Adrenal gland (tissue), 12 donors: ENCODE measurements around the gene INTS15. TPM values are rescaled to one million over a fixed set of nuclear protein-coding genes. Genes with fewer than 3 reads are reported as not detected.

Experiments
- DNase-seq, 7 donors: peaks; one replicate each; pipeline ENCODE4 v3.0.0-alpha.2; 2019 to 2020
- H3K27ac ChIP-seq, 5 donors: fragments of 200-600 bp; sonication (generic) in 4 of 5; 1 replicate in 3 of 5; 2 replicates in 2 of 5; pipeline versions ENCODE4 v1.5.1 to v1.8.0; 2016 to 2020; ENCODE audit warnings: mild to moderate bottlenecking in 1 of 5
- H3K27me3 ChIP-seq: fragments of 200-600 bp; 2 replicates; pipeline ENCODE4 v1.8.0; 2021
- H3K36me3 ChIP-seq, 2 donors: fragments of 200-600 bp; replicated peaks in 1 of 2; 1 replicate in 1 of 2; 2 replicates in 1 of 2; pipeline versions ENCODE4 v1.5.1 to v1.8.0; 2018 to 2022
- H3K4me1 ChIP-seq, 2 donors: fragments of 200-600 bp; replicated peaks in 1 of 2; 1 replicate in 1 of 2; 2 replicates in 1 of 2; pipeline versions ENCODE4 v1.5.1 to v1.8.0; 2018 to 2021
- H3K4me3 ChIP-seq, 4 donors: fragments of 200-600 bp; sonication (generic) in 3 of 4; one replicate each; pipeline ENCODE4 v1.5.1; 2016 to 2018
- H3K9me3 ChIP-seq, 3 donors: fragments of 200-600 bp; sonication (generic) in 1 of 3; replicated peaks in 1 of 3; 1 replicate in 2 of 3; 2 replicates in 1 of 3; pipeline versions ENCODE4 v1.5.1 to v1.8.0; 2016 to 2021
- CTCF ChIP-seq, 6 experiments: fragments of 450-650 bp in 4 of 6; fragments of 200-600 bp in 2 of 6; sonication (generic) in 1 of 6; IDR thresholded peaks; 1 replicate in 5 of 6; 2 replicates in 1 of 6; pipeline versions ENCODE4 v1.5.1 to v1.8.0; 2016 to 2021; ENCODE audit warnings: antibody characterized with exemption in 6 of 6, mild to moderate bottlenecking in 2 of 6, moderate library complexity in 1 of 6
- POLR2A ChIP-seq, 2 donors: fragments of 450-650 bp; IDR thresholded peaks; one replicate each; pipeline ENCODE4 v1.6.1; 2017; ENCODE audit warnings: antibody characterized with exemption in 2 of 2, mild to moderate bottlenecking in 2 of 2, moderate library complexity in 1 of 2
- WGBS, 4 donors: extraction: QIAGEN DNeasy Blood & Tissue Kit in 2 of 4; methylation state at CpG; one replicate each; pipeline versions ENCODE4 v1.1.5 to v1.1.7; 2013 to 2017; 5-methylcytosine and 5-hydroxymethylcytosine counted together
- intact Hi-C, 2 donors: fragments of 100-400 bp; cut with DNase I; formaldehyde crosslinking; loops; one replicate each; pipeline versions ENCODE4 v1.14.1 to v1.15.0; 2022 to 2023
- polyA plus RNA-seq, 3 donors: library from polyadenylated mRNA; stranded (reverse); fragments of 200-250 nt in 2 of 3; fragments of 350-450 nt in 1 of 3; fragmentation: Illumina TruSeq in 1 of 3; extraction: RNeasy Lipid Tissue Mini Kit (QIAGEN cat#74804) in 1 of 3; gene quantifications; one replicate each; pipeline ENCODE4 v1.2.3, GENCODE V29; 2013 to 2014
- total RNA-seq, 9 donors: library from RNA; depleted of rRNA in 4 of 9; stranded (reverse); fragments of >200 nt in 4 of 9; fragments of 120-200 nt in 1 of 9; fragmentation: NEBNext Ultra II Directional in 1 of 9; extraction: Animal tissue kit (Norgen Biotek cat#: 25700) in 1 of 9; gene quantifications; one replicate each; pipeline versions ENCODE4 v1.1.0 to v1.2.4, GENCODE V29; 2013 to 2023
- donor health status: healthy with polysubstance abuse.
- donor health status: Bipolar disorder and iron deficiency.
- donor health status: DM: yes; HTN: yes; CAD: no.
- donor health status: DM: no; HTN: no; CAD: no.
- donor health status: DM: no; HTN: no; CAD: no.
- donor health status: DM: yes; HTN: yes; CAD: no.

Gene INTS15
- total and polyA plus RNA-seq, 12 donors = 14.5 to 36.2 (median 26.0) TPM

GRCh38 chr7:6643915-6644625 lies 54.2 kb downstream of the INTS15 start:
- TF ChIP-seq POLR2A (IDR thresholded peaks at IDR 0.05) (no peak), CTCF (IDR thresholded peaks at IDR 0.05) (no peak)
- DNase-seq = no peak
- intact Hi-C loops = no loop called here
- no peak overlapping the region for H3K4me3 ChIP-seq
- 91 to 95% (median 93%) methylated on average over 15 to 21 of the region's 21 CpGs for WGBS, 4 donors
- no peaks in the 10 kb centered on the region for H3K27me3 ChIP-seq
- no peak overlapping the region for H3K27ac ChIP-seq
- peaks cover 0 to 54% of the 10 kb centered on the region in 2 donors for H3K36me3 ChIP-seq
- H3K9me3 ChIP-seq = no peaks in the 10 kb centered on the region
- no peaks in the 10 kb centered on the region for H3K4me1 ChIP-seq

- intact Hi-C loops = no loop called here
- Histone ChIP-seq H3K4me3 (no peak overlapping the region), H3K27me3 (no peaks in the 10 kb centered on the region), H3K27ac (no peak overlapping the region), H3K36me3 (peaks cover 0 to 54% of the 10 kb centered on the region in 2 donors), H3K4me1 (no peaks in the 10 kb centered on the region), H3K9me3 (no peaks in the 10 kb centered on the region)
- no peak for DNase-seq
- TF ChIP-seq POLR2A (IDR thresholded peaks at IDR 0.05) = no peak
- no peak for TF ChIP-seq CTCF (IDR thresholded peaks at IDR 0.05)
- WGBS, 4 donors = 93 to 97% (median 94%) methylated on average over 7 to 10 of the region's 10 CpGs
These were observed 54.9 kb downstream of the INTS15 start for GRCh38 chr7:6644728-6645127.

GRCh38 chr7:6646465-6646864 lies 56.6 kb downstream of the INTS15 start:
- no peaks in the 10 kb centered on the region for H3K4me1 ChIP-seq
- 45 to 79% (median 78%) methylated on average over 2 to 8 of the region's 8 CpGs; no CpG with 5 or more reads in 1 of the 4 donors for WGBS, 4 donors
- intact Hi-C loops = no loop called here
- H3K9me3 ChIP-seq = no peaks in the 10 kb centered on the region
- no peak overlapping the region for H3K27ac ChIP-seq
- TF ChIP-seq CTCF (IDR thresholded peaks at IDR 0.05) (no peak), POLR2A (IDR thresholded peaks at IDR 0.05) (no peak)
- H3K36me3 ChIP-seq = peaks cover 0 to 55% of the 10 kb centered on the region in 2 donors
- H3K4me3 ChIP-seq = no peak overlapping the region
- H3K27me3 ChIP-seq = no peaks in the 10 kb centered on the region
- DNase-seq = no peak

GRCh38 chr7:6647080-6647479 lies 57.3 kb downstream of the INTS15 start:
- Histone ChIP-seq H3K4me3 (no peak overlapping the region), H3K36me3 (peaks cover 0 to 53% of the 10 kb centered on the region in 2 donors), H3K27ac (no peak overlapping the region), H3K27me3 (no peaks in the 10 kb centered on the region), H3K4me1 (no peaks in the 10 kb centered on the region), H3K9me3 (no peaks in the 10 kb centered on the region)
- intact Hi-C loops = no loop called here
- TF ChIP-seq CTCF (IDR thresholded peaks at IDR 0.05) = no peak
- TF ChIP-seq POLR2A (IDR thresholded peaks at IDR 0.05) = no peak
- peak in 6 of 7 donors; percentile 37 to 74 (median 61) for DNase-seq
- WGBS, 4 donors = 50 to 64% (median 55%) methylated on average over 5 to 8 of the region's 8 CpGs; no CpG with 5 or more reads in 1 of the 4 donors
